ENCODE results near the gene TLE4.

DNA sequence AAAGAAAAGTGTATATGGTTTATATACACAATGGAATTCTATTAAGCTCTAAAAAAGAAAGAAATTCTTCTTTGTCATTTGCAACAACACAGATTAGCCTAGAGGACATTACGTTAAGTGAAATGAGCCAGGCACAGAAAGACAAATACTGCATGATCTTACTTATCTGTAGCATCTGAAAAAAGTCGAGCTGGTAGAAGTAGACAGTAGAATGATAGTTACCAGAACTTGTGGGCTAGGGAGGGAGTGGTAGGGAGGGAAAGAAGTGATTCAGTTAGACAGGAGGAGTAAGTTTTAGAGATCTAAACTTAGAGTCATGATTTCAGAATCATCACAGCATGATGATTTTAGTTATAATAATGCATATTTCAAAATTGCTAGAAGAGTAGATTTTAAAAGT, 184.6 kb downstream of the TLE4 start:
- TF ChIP-seq, protein P1, sequence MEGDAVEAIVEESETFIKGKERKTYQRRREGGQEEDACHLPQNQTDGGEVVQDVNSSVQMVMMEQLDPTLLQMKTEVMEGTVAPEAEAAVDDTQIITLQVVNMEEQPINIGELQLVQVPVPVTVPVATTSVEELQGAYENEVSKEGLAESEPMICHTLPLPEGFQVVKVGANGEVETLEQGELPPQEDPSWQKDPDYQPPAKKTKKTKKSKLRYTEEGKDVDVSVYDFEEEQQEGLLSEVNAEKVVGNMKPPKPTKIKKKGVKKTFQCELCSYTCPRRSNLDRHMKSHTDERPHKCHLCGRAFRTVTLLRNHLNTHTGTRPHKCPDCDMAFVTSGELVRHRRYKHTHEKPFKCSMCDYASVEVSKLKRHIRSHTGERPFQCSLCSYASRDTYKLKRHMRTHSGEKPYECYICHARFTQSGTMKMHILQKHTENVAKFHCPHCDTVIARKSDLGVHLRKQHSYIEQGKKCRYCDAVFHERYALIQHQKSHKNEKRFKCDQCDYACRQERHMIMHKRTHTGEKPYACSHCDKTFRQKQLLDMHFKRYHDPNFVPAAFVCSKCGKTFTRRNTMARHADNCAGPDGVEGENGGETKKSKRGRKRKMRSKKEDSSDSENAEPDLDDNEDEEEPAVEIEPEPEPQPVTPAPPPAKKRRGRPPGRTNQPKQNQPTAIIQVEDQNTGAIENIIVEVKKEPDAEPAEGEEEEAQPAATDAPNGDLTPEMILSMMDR (IDR thresholded peaks at IDR 0.05), result no peak
- TF ChIP-seq POLR2AphosphoS5 (IDR thresholded peaks at IDR 0.05), result no peak
- no peak for TF ChIP-seq POLR2A (IDR thresholded peaks at IDR 0.05)
- TF ChIP-seq EP300 (IDR thresholded peaks at IDR 0.05), result no peak

All from stomach (tissue), 4 donors.